Aorta (tissue), 5 donors: ENCODE results near the gene DDX39A. TPM values are rescaled to one million over a fixed set of nuclear protein-coding genes. Genes with fewer than 3 reads are reported as not detected.
A peak's percentile ranks its signal among the peaks of the same experiment; 100 is the strongest.

Experiments used
- ATAC-seq: fragments of 200-7000 bp; cut with Tn5 transposase; one replicate; pipeline ENCODE4 v1.9.1; 2022; ENCODE audit warnings: moderate library complexity; ENCODE audit not compliant: low FRiP score
- DNase-seq, 2 donors: peaks; one replicate each; pipeline ENCODE4 v3.0.0-alpha.2; 2020
- H3K27ac ChIP-seq, 2 donors: one replicate each; pipeline ENCODE4 v1.5.1; 2013; ENCODE audit warnings: low read length in 2 of 2, mild to moderate bottlenecking in 2 of 2, moderate library complexity in 2 of 2, control low read depth in 1 of 2, inconsistent platforms in 1 of 2, low read depth in 1 of 2
- H3K27me3 ChIP-seq, 2 donors: one replicate each; pipeline ENCODE4 v1.6.1; 2013; ENCODE audit warnings: control low read depth in 1 of 2, low read length in 1 of 2, mild to moderate bottlenecking in 1 of 2, moderate library complexity in 1 of 2; ENCODE audit not compliant: insufficient read depth in 2 of 2, control insufficient read depth in 1 of 2
- H3K36me3 ChIP-seq, 2 donors: one replicate each; pipeline ENCODE4 v1.6.1; 2013; ENCODE audit warnings: control low read depth in 1 of 2, low read length in 1 of 2, mild to moderate bottlenecking in 1 of 2; ENCODE audit not compliant: insufficient read depth in 2 of 2, control insufficient read depth in 1 of 2
- H3K4me1 ChIP-seq, 2 donors: one replicate each; pipeline ENCODE4 v1.6.1; 2013; ENCODE audit warnings: low read length in 2 of 2, control low read depth in 1 of 2, mild to moderate bottlenecking in 1 of 2, moderate library complexity in 1 of 2; ENCODE audit not compliant: insufficient read depth in 2 of 2, control insufficient read depth in 1 of 2
- H3K4me3 ChIP-seq, 2 donors: one replicate each; pipeline ENCODE4 v1.5.1; 2013; ENCODE audit warnings: low read length in 2 of 2, control low read depth in 1 of 2, mild to moderate bottlenecking in 1 of 2
- H3K9me3 ChIP-seq: one replicate; pipeline ENCODE4 v1.6.1; 2013; ENCODE audit warnings: mild to moderate bottlenecking, low read length; ENCODE audit not compliant: control insufficient read depth
- WGBS, 2 donors: extraction: QIAGEN DNeasy Blood & Tissue Kit; methylation state at CpG; one replicate each; pipeline ENCODE4 v1.1.7; 2013; 5-methylcytosine and 5-hydroxymethylcytosine counted together
- intact Hi-C, 2 donors: fragments of 100-400 bp; cut with DNase I; formaldehyde crosslinking; loops; one replicate each; pipeline versions ENCODE4 v1.14.2 to v1.15.0; 2022
- polyA plus RNA-seq, 2 donors: library from polyadenylated mRNA; stranded (reverse); fragments of 200-250 nt; gene quantifications; one replicate each; pipeline ENCODE4 v1.2.3, GENCODE V29; 2013
- total RNA-seq, 2 donors: library from RNA; stranded (reverse); fragmentation: NEBNext Ultra II Directional; extraction: Animal tissue kit (Norgen Biotek cat#: 25700); gene quantifications; one replicate each; pipeline ENCODE4 v1.2.1, GENCODE V29; 2021
- donor health status: healthy with polysubstance abuse.
- donor health status: Bipolar disorder and iron deficiency.
- donor health status: DM: no; HTN: no; CAD: no.
- donor health status: DM: no; HTN: no; CAD: no.
- donor health status: DM: yes; HTN: yes; CAD: no.

Gene DDX39A
- total and polyA plus RNA-seq, 4 donors, result 28.5 to 98.7 (median 47.2) TPM

DNA sequence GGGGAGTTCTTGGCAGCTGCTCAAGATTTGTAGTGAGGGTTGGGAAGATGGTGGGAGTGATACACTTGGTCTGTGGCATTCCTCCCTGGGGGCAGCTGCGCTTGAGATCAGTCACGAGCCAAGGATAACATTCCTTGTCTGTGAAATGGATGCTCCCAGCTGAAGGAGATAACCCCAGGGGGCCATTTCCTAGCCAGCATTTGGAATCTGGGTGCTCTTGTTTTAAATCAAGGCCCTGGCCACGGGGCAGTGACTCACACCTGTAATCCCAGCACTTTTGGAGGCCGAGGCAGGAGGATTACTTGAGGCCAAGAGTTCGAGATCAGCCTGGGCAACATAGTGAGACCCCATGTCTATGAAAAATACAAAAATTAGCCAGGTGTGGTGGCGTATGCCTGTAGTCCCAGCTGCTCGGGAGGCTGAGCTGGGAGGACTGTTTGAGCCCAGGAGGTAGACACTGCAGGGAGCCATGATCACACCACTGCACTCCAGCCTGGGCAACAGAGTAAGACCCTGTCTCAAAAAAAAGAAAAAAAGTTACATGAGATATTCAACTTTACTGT is 18.5 kb upstream of the DDX39A start:
- 86 to 87% methylated on average over 7 of the region's 7 CpGs for WGBS, 2 donors
- DNase-seq, result no peak

DNA sequence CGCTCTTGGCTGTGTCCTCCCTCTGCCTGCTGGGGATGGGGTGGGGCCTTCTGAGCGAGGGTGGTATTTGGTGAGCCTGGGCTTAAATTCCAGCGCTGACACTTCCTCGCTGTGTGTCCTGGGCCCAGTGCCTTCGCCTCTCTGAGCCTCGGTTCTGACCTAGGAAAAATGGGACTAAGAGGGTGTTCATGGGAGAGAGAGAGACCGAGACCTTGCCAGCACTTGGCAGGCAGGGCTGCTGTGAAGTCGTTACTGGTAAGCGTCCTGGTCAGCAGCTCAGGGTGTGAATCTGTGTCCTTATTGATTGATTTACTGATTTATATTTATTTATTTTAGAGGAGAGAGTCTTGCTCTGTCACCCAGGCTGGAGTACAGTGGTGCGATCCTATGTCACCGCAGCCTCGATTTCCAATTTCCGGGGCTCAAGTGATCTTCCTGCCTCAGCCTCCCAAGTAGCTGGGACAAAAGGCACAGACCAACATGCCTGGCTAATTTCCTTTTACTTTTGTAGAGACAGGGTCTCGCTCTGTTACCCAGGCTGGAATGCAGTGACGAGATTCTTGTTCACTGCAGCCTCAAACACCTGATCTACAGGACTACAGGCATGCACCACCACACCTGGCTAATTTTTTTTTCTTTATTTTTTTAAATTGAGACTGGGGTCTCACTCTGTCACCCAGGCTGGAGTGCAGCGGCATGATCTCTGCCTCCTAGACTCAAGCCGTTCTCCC is 16.3 kb upstream of the DDX39A start:
- Histone ChIP-seq H3K27me3 (no peaks in the 10 kb centered on the region), H3K4me1 (no peaks in the 10 kb centered on the region), H3K36me3 (no peaks in the 10 kb centered on the region), H3K9me3 (no peaks in the 10 kb centered on the region), H3K4me3 (no peak overlapping the region), H3K27ac (peak overlapping the region in 1 of 2 donors; percentile 48)
- DNase-seq (no peak), ATAC-seq (no peak)
- intact Hi-C loops, result no loop called here
- WGBS, 2 donors, result 61 to 68% methylated on average over 17 of the region's 17 CpGs

More for the DNA sequence above, 18.5 kb upstream of the DDX39A start:
- no peak overlapping the region for H3K27ac ChIP-seq
- peaks cover 0 to 4% of the 10 kb centered on the region in 2 donors for H3K36me3 ChIP-seq
- H3K27me3 ChIP-seq, result no peaks in the 10 kb centered on the region
- no peaks in the 10 kb centered on the region for H3K4me1 ChIP-seq
- no peak for ATAC-seq
- H3K9me3 ChIP-seq, result no peaks in the 10 kb centered on the region
- intact Hi-C loops, result no loop called here
- H3K4me3 ChIP-seq, result no peak overlapping the region

DNA sequence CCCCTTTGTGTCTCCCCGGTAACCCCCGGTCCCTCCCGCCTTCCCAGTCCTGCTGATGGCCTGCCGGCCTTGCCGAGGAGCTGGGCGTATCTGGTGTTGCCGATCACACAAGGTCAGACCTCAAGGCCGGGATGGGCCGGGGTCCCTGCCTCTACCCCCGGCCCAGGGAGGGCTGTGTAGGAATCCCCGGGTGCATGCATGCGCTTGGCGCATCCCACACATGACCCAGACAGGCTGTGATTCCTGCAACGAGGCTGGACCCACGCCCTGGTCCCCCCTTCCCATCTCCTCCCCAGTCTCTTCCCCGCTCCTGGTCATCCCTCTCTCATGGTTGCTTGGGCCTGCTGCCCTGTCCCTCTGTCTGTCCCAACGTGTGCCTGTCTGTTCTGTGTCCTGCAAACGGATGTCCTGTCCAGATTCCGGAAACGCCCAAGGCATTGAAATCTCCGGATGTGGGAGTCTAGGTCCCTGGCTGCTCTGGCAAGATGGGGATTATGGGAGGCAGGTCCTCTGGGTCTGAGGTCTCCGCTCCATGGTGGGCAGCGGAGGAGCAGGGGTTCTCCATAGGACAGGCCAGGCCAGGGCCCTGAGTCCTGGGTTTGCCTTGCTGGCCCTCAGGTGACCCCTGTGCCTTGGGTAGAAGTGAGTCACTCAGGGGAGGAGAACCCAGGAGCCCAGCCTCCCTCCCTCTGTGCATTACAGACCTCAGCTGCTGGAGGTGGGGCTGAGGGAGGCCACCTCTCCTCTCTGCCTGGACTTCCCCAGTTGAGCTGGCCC is 15.6 kb upstream of the DDX39A start:
- no peak overlapping the region for H3K4me3 ChIP-seq
- ATAC-seq (peak; percentile 86), DNase-seq (peak; percentile 85 to 90)
- H3K4me1 ChIP-seq, result no peaks in the 10 kb centered on the region
- 51 to 52% methylated on average over 22 to 23 of the region's 23 CpGs for WGBS, 2 donors
- H3K27me3 ChIP-seq, result no peaks in the 10 kb centered on the region
- no peaks in the 10 kb centered on the region for H3K36me3 ChIP-seq
- intact Hi-C loops, result no loop called here
- H3K9me3 ChIP-seq, result no peaks in the 10 kb centered on the region
- H3K27ac ChIP-seq, result peak overlapping the region in 1 of 2 donors; percentile 48

DNA sequence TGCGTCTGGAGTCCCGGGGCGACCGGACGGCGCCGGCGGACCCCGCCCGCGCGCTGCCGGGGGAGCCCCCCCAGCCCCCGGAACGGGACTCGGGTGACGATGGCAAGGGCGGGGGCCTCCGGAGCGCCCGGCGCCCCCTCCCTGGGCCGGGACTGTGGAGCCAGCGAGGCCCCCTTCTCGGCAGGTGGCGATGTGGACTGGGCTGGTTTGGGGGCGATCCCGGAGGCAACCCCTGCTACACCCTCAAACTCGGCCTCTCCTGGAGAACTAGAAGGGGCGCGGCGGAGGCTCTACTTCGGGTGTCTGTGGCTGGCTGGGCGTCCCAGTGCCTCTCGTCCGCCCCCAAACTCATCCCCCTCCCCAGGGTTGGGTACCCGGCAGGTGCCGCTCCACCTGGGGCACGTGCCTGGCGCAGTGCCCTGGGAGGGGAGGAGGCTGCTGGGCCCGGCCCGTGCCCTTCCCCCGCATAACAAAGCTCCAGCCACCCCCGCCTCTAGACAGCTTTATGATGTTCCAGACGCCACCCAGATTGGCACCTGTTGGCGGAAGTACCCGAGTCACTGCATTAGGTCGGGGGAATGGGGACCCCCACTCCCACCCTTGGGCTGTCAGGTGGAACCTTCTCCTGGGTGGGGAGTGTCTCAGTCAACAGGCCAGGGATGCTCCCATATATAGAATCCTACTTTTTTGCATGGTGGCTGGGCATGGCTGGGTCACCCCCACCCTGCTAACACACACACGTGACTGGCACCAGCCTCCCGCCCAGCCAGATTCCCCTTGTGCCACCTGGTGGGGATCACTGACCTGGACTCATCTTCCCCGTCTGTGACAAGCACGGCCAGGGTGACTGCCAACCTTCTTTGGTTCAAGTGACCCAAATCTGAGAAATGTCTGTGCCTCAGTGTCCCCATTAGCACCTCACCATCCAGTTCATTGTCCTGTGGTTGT is 14.7 kb upstream of the DDX39A start:
- Histone ChIP-seq H3K36me3 (no peaks in the 10 kb centered on the region), H3K27ac (peak overlapping the region in 1 of 2 donors; percentile 69), H3K4me1 (no peaks in the 10 kb centered on the region), H3K4me3 (peak overlapping the region; percentile 78 to 97), H3K9me3 (no peaks in the 10 kb centered on the region), H3K27me3 (no peaks in the 10 kb centered on the region)
- intact Hi-C loops, result no loop called here
- WGBS, 2 donors, result 3 to 4% methylated on average over 44 to 52 of the region's 52 CpGs
- peak; percentile 11 for ATAC-seq
- DNase-seq, result no peak

DNA sequence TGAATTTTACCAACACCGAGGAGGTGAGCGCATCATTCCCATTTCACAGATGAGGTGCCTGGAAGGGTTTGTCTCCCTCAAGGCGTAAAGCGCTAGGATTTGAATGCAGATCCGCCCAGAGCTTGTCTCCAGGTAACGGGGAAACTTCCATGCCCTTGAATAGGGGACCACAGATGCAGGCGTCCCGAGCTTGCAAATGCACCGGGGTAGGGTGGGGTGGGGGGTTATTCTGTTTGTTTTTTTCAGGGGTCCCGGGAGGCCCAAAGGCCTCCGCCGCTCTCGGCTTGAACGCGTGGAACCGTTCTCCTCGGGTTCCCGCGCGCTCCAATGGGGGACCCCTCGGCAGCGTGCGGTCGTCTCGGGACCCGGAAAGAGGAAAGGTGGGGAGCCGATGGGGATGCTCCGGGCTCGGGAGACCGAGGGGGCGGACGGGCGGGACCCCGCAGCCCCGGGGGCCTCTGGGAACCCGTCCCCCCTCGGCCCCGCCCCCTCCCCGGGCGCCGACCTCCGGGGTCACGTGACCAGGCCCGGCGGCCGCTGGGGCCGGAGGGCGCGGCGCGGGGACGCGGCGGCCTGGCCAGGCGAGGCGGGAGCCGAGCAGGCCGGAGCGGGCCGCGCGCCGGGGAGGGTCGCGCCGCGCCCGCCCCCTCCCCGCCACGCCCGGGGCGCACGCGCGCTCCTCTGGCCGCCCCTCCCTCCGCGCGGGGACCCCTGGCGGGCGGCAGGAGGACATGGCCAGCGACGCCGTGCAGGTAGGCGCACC is 13.8 kb upstream of the DDX39A start, which contains the start of gene PKN1:
Gene PKN1, plus strand, starts transcription at position 516 of the 763 bp plus-strand sequence. Its CDS starts 216 bp downstream, at position 732.
- no peaks in the 10 kb centered on the region for H3K27me3 ChIP-seq
- 1 to 2% methylated on average over 41 to 85 of the region's 85 CpGs for WGBS, 2 donors
- DNase-seq, result peak in 1 of 2 donors; percentile 86
- no peaks in the 10 kb centered on the region for H3K4me1 ChIP-seq
- no peaks in the 10 kb centered on the region for H3K9me3 ChIP-seq
- intact Hi-C loops, result no loop called here
- ATAC-seq, result peak; percentile 50
- H3K27ac ChIP-seq, result peak within 1 kb of the TSS in 1 of 2 donors; percentile 69
- H3K36me3 ChIP-seq, result no peaks in the 10 kb centered on the region
- peak within 1 kb of the TSS; percentile 78 to 97 for H3K4me3 ChIP-seq

DNA sequence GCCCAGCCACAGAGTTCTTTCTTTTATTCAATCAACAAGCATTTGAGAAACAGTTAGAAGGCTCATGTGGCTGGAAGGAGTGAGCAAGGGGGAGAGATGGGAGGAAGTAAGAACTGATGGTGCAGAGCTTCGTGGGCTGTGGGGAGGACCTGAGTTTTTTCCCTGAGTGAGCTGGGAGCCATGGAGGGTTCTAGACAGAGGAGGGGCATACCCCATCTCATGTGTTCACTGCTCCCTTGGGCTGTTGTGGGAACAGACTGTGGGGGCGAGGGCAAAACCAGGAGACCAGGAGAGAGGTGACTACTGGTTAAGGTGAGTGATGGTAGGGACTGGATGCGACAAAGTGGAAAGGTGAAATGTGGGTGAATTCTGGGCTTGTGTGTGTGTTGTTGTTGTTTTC is 11.6 kb upstream of the DDX39A start:
- Histone ChIP-seq H3K27me3 (no peaks in the 10 kb centered on the region), H3K4me1 (no peaks in the 10 kb centered on the region), H3K4me3 (no peak overlapping the region), H3K36me3 (no peaks in the 10 kb centered on the region), H3K9me3 (no peaks in the 10 kb centered on the region), H3K27ac (no peak overlapping the region)
- WGBS, 2 donors, result 83 to 85% methylated on average over 3 of the region's 3 CpGs
- DNase-seq (no peak), ATAC-seq (no peak)
- intact Hi-C loops, result no loop called here

DNA sequence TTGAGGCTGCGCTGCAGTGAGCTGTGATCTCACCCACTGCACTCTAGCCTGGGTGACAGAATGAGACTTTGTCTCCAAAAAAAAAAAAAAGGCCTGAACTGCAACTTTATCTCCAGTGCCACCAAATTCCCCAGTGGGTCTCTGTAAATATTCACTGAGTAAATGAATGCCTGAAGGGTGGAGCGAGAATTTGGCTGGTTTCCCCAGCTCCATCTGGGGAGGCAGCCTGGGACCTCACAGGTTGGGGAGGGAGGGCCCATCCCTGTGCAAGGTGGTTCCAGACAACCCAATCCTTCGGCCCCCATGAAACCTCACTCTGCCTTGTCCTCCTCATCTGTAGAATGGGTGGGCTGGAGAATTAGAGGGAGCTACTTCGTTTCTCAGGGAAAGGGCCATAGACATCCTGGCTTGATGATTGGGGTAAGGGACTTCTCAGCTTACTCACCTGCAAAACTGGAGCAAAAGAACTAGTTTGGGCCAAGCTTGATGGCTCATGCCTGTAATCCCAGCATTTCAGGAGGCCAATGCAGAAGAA is 9.8 kb upstream of the DDX39A start:
- no peak for DNase-seq
- intact Hi-C loops, result no loop called here
- no peak for ATAC-seq
- Histone ChIP-seq H3K9me3 (no peaks in the 10 kb centered on the region), H3K36me3 (no peaks in the 10 kb centered on the region), H3K4me1 (no peaks in the 10 kb centered on the region), H3K27ac (no peak overlapping the region), H3K27me3 (no peaks in the 10 kb centered on the region), H3K4me3 (no peak overlapping the region)
- 45 to 50% methylated on average over 4 of the region's 4 CpGs for WGBS, 2 donors
